HG03280 (cell line): ENCODE data around the gene RMRP.

Source experiments
- ATAC-seq: cut with Tn5 transposase; IDR thresholded peaks from one replicate; pipeline ENCODE4 v1.9.1; 2021; ENCODE audit warnings: mild to moderate bottlenecking, moderate library complexity; ENCODE audit not compliant: unreplicated experiment

Gene RMRP

GRCh38 chr9:35657546-35658136 is at the start of gene RMRP:
Gene RMRP (minus strand): TSS chr9:35658019.
- peak; percentile 91 for ATAC-seq

GRCh38 chr9:35706951-35707350 is 49.1 kb upstream of the RMRP start:
- no peak for ATAC-seq

- no peak for ATAC-seq
Observed at GRCh38 chr9:35705836-35706430, 48.1 kb upstream of the RMRP start.

- ATAC-seq = no peak
Observed at GRCh38 chr9:35705372-35705771, 47.6 kb upstream of the RMRP start.

- ATAC-seq = no peak
Observed at GRCh38 chr9:35703906-35704672, 46.3 kb upstream of the RMRP start.

GRCh38 chr9:35702696-35703095 is 44.9 kb upstream of the RMRP start:
- no peak for ATAC-seq

- ATAC-seq = no peak
Observed at GRCh38 chr9:35700942-35701341, 43.1 kb upstream of the RMRP start.

- ATAC-seq = no peak
Observed at GRCh38 chr9:35700031-35700430, 42.2 kb upstream of the RMRP start.

GRCh38 chr9:35698231-35698630 is 40.4 kb upstream of the RMRP start:
- ATAC-seq = no peak

GRCh38 chr9:35697486-35697885 is 39.7 kb upstream of the RMRP start:
- no peak for ATAC-seq

- peak; percentile 80 for ATAC-seq
Observed at GRCh38 chr9:35696520-35697215, 38.8 kb upstream of the RMRP start.

GRCh38 chr9:35695943-35696401 is 38.2 kb upstream of the RMRP start:
- ATAC-seq = no peak

- ATAC-seq = no peak
Observed at GRCh38 chr9:35691757-35692301, 34.0 kb upstream of the RMRP start.

GRCh38 chr9:35691334-35691650 is 33.5 kb upstream of the RMRP start:
- no peak for ATAC-seq

GRCh38 chr9:35690614-35691333 is 33.0 kb upstream of the RMRP start:
- no peak for ATAC-seq

GRCh38 chr9:35690294-35690613 is 32.4 kb upstream of the RMRP start:
- ATAC-seq = no peak

- ATAC-seq = no peak
Observed at GRCh38 chr9:35689542-35690293, 31.9 kb upstream of the RMRP start, which contains the start of gene TPM2. Gene TPM2 (minus strand): TSS chr9:35689925. CDS start chr9:35689817, 108 bp downstream.

GRCh38 chr9:35688558-35689541 is 31.0 kb upstream of the RMRP start:
- ATAC-seq = no peak
